AG09309 (cell line): Measurements from ENCODE around the gene AMZ1.
A peak's percentile ranks its signal among the peaks of the same experiment; 100 is the strongest.

ENCODE experiments used
- DNase-seq: peaks from one replicate; pipeline ENCODE4 v3.0.0-alpha.2; 2010; ENCODE audit warnings: low read depth
- H3K4me3 ChIP-seq: 2 replicates; pipeline ENCODE4 v1.5.1; 2011; ENCODE audit warnings: mild to moderate bottlenecking, low read depth, low read length, moderate library complexity; ENCODE audit not compliant: control insufficient read depth
- CTCF ChIP-seq: IDR thresholded peaks from 2 replicates; pipeline ENCODE4 v1.5.1; 2011; ENCODE audit warnings: mild to moderate bottlenecking, low read depth, low read length, inconsistent platforms; ENCODE audit not compliant: insufficient read depth, control insufficient read depth; ENCODE audit errors: missing control alignments

AMZ1 gene

GRCh38 chr7:2658941-2659340 is 29.1 kb upstream of the AMZ1 start:
- TF ChIP-seq CTCF: no peak
- no peak overlapping the region for H3K4me3 ChIP-seq
- DNase-seq: no peak

DNA sequence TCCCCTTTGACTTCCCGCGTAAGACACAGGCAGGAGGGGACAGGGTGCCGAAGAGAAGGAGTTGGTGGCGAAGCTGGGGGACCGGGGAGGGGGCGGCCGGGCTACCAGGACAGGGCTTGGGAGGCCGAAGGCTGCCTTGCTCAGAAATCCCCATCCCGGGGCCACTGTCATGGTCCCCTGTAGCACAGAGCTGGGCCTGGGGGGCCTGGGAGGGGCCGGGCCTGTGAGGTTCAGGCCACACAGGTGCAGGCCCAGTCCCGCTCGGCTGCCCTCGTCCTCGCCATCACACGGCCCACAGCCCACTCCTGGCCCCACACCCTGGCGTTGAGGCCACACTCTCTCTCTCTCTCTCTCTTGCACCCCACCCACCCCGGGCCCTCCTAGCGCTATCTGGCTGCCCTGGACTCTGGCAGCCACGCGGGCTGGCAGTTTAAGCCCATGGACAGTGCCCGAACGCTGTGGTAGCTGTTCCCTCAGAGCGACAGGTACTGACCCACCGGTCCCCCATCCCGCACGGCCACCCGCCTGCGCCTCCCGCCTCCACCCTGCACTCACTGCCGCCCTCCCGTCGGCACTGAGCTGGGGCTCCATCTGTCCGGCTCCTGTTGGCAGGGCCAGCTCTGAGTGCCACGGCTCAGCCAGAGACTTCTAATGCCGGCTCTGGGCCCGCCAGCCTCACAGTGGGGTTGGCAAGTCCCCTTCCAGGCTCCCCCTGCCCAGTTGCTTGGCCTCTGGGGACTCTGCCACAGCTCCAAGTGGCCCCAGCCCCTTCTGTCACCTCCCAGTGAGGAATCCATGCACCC is 28.2 kb upstream of the AMZ1 start:
- no peak overlapping the region for H3K4me3 ChIP-seq
- DNase-seq: no peak
- TF ChIP-seq CTCF: no peak

GRCh38 chr7:2660359-2661095 is 27.5 kb upstream of the AMZ1 start:
- peak; percentile 41 for TF ChIP-seq CTCF
- no peak overlapping the region for H3K4me3 ChIP-seq
- no peak for DNase-seq

GRCh38 chr7:2661096-2661449 is 26.9 kb upstream of the AMZ1 start:
- DNase-seq: no peak
- no peak for TF ChIP-seq CTCF

DNA sequence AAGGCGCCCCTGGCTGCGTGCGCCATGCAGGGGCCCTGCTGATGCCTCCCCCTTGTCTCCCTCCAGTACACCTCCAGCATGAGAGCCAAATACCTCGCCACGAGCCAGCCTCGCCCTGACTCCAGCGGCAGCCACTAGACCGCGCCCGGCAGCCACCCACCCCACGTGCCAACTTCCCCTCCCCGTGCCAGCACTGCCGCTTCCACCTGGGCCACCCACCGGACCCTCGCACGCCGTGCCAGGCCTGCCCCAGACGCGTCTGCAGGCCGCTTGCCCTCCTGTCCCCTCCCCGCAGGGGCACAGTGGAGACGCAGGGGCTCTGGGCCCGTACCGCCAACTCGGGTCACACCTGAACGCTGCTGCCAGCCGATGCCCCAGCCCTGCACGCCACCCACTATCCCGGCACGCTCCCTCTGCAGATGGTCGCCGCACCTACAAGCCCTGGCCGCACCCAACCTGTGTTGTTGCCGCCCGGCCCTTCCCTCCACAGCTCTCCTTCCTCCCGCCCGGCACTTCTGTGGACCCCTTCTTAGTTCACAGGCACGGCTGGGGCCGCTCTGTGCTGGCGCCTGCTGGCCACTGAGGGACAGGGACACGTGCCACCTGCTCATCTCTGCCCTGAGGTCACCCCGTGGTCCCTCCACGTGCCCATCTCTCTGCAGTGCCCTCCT is 26.3 kb upstream of the AMZ1 start:
- DNase-seq: no peak
- TF ChIP-seq CTCF: no peak
- no peak overlapping the region for H3K4me3 ChIP-seq

More at GRCh38 chr7:2661096-2661449, 26.9 kb upstream of the AMZ1 start:
- no peak overlapping the region for H3K4me3 ChIP-seq

DNA sequence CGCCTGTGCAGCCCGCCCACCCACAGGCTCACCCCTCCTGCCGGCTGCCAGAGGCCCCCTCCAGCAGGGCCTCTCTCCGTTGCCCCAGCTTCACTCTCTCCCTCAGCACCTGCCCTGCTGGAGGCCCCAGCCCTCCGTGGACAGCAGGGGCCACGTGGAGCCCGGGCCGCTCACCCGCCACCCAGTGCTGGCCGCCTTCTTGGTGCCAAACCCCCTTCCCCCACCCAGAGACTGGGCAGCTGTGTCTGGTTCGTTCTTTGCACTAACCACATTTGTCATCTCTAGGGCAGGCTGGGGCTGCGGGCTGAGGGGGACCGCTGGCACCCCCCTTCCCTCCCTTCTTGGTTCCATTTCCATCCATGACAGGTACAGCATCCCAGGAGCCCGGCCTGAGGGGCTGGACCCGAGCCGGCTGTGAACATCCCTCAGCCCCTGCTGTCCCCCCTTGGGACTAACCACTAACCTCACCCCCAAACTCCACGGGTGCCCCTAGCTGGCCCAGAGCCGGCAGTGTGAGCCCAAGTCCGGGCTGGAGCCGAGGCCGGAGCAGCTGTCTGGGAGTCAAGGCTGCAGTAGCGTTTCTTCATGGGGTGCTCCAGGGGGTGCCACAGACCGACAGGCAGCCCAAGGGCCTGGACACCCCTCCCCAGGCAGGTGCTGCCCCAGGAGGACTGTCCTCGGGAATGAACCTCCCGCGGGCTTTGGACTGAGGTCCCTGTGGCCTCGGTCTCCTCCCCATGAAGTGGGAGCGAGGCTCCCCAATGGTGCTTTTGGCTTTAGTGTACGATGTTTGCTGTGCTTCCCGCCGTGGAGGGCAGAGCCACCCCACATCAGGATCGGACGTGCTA is 25.5 kb upstream of the AMZ1 start:
- no peak overlapping the region for H3K4me3 ChIP-seq
- no peak for TF ChIP-seq CTCF
- no peak for DNase-seq
